GM12875 (cell line): ENCODE measurements around the gene KLC4.

Experiments
- H3K4me3 ChIP-seq: one replicate; pipeline ENCODE4 v1.5.1; 2011; ENCODE audit warnings: low read depth, low read length, control low read depth
- TF ChIP-seq, protein P1 (sequence below): IDR thresholded peaks from 2 replicates; pipeline ENCODE4 v1.5.1; 2011; ENCODE audit warnings: low read depth, mild to moderate bottlenecking, control low read depth, inconsistent platforms, low read length, moderate library complexity, borderline replicate concordance; ENCODE audit not compliant: insufficient read depth

Gene KLC4

DNA sequence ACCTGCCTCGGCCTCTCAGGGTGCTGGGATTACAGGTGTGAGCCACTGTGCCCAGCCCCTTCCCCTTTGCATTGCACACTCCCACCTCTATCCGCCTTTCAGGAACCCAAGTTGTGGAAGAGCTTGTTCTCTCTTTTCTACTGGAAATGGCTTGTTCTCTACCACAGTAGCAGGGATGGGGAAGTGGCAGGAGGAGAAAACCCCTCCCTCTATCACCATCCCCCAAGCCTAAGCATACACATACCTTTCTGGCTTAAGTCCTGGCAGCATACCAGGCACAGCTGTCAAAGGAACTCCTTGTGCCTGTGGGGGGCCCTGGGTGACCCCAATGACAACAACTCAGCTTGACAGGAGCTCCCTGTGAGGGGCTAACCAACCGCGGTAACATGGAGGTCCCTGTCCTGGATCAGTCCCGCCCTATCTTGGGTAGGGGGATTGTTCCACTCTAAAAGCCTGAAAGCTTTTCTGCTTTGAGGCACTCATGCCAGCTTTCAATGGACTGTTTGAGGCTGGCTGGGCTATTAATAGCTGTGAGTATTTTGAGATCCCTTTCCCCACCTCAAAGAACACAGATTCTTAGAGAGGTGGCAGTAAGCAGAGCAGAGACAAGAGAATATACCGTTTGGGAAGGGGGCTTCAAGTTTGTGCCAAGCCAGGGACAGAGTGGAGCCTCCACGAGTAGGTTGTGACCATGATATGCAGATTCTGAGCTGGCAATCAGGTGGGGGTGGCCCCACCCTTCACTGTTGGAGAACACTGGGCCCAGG is 43.1 kb upstream of the KLC4 start:
- H3K4me3 ChIP-seq = no peak overlapping the region
- TF ChIP-seq, protein P1, sequence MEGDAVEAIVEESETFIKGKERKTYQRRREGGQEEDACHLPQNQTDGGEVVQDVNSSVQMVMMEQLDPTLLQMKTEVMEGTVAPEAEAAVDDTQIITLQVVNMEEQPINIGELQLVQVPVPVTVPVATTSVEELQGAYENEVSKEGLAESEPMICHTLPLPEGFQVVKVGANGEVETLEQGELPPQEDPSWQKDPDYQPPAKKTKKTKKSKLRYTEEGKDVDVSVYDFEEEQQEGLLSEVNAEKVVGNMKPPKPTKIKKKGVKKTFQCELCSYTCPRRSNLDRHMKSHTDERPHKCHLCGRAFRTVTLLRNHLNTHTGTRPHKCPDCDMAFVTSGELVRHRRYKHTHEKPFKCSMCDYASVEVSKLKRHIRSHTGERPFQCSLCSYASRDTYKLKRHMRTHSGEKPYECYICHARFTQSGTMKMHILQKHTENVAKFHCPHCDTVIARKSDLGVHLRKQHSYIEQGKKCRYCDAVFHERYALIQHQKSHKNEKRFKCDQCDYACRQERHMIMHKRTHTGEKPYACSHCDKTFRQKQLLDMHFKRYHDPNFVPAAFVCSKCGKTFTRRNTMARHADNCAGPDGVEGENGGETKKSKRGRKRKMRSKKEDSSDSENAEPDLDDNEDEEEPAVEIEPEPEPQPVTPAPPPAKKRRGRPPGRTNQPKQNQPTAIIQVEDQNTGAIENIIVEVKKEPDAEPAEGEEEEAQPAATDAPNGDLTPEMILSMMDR = no peak

DNA sequence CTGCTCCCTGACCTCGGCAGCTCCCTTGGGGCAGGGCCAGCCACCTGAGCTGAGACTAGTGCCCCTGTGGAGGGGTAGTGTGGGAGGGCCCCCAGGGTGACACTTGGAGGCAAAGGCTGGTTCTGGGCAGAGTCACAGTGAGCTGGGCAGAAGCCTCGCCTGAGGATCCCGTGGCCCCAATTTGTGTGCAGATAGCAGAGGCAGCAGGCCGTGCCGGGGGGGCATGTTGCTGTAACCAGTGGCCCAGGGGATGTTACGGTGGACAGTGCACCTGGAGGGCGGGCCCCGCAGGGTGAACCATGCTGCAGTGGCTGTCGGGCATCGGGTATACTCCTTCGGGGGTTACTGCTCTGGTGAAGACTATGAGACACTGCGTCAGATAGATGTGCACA is 42.5 kb upstream of the KLC4 start:
- no peak overlapping the region for H3K4me3 ChIP-seq
- TF ChIP-seq, protein P1 = no peak

DNA sequence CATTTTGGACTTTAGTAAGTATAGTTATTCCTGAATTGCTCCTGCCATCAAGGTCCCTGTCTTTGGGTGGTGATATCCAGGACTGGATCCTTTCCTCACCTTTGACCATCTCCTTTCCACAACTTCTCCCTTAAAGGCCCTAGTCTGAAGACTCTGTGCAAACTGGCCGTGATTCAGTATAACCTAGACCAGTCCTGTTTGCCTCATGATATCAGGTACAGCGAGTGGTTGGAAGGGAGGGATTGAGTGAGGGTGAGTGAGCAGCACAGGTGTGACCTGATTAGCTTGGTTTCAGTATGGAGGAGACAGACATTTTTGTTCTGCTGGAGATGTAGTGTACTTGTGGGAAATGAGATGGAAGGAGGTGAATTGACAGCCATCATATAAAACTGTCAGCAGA is 40.3 kb upstream of the KLC4 start:
- H3K4me3 ChIP-seq = no peak overlapping the region
- TF ChIP-seq, protein P1 = no peak

DNA sequence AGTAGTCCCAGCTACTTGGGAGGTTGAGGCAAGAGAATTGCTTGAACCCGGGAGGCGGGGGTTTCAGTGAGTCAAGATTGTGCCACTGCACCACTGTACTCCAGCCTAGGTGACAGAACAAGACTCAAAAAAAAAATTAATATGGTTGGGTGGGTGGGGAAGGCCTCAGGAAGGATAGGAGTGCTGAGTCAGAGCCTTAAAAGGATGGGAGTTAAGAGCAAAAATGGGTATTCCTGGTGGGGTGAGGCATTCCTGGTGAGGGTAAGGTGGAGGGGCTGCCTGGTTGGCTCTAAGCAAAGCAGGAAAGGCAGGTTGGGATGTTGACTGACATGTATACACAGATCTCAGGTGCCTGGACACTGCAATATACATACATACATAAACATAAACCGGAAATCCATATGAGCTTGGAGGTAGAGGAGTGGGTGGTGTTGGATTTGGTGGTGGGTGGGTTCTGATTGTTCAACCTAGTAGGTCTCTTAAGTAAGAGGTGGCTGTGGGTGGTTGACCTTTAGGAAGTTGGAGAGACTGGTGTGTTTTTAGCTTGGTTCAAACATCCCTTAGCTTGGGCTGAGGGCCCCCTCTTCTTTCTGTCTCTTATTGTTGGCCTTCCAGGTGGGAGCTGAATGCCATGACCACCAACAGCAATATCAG is 39.3 kb upstream of the KLC4 start:
- TF ChIP-seq, protein P1 = no peak
- H3K4me3 ChIP-seq = no peak overlapping the region

DNA sequence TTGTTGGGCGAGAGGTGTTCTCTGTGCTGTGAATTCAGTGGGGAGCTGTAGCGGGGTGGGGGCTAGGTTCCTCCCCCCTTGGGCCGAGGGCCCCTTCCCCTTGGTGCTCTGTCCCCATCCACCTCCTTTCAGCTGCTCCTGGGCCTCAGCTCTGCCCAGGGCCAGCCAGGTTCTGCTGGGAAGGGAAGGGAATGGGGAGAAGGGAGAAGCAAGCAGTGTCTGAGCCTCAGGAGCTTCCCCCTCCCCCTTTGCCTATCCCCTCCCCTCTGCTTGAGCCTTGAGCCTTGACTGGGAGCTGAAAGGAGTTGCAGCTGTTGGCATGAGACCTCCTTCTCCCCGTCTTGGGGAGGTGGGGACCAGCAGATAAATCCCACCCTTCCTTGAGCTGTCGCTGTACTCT is 38.6 kb upstream of the KLC4 start:
- TF ChIP-seq, protein P1 = no peak
- no peak overlapping the region for H3K4me3 ChIP-seq

DNA sequence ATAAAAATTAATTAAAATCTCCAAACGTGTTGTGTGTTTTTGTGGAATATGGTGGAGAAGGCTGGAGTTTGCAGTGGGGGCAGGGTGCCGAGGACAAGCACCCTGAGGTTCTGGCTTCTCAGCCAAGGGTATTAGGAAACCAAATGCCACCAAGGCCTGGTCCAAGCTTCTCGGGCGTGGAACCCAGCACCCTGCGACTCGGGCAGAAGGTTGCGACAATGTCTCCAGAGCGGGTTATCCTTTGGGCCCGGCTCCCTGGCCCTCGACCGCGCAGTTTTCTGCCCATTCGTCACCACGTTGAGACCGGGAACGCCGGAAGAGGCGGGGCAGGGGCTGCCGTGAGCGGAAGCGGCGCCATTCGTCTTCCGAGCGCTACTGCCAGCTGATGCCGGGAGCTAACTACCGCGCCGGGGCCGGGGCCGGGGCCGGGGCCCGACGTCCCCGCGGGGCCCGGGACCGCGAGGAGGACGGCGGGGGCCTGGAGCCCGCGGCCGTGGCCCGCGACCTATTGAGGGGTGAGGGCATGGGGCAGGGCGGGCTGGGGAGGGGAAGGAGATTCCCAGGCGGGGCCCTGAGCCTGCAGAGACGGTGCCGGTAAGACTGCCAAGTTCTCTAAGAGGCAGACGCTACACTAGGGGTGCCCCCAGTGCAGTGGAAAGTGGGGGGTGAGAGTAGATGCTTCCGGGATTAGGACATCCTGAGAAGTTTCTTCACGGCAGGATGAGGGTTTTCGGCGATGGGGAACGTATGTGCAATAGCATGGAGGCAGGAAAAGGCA is 38.0 kb upstream of the KLC4 start, which contains the start of gene RRP36:
Gene RRP36 (plus strand): TSS at position 354 of the 778 bp plus-strand sequence. CDS start 32 bp downstream, at position 386.
- H3K4me3 ChIP-seq = peak within 1 kb of the TSS; percentile 59
- TF ChIP-seq, protein P1 = no peak
